DMS 273 treated with DMSO at 0.1 percent for 48 hours (cell line): ENCODE data around the gene TMCO4.

Experiments used
- DNase-seq: peaks from one replicate; lab custom pipeline; 2025; lab: John Stamatoyannopoulos, UW

The TMCO4 gene

DNA sequence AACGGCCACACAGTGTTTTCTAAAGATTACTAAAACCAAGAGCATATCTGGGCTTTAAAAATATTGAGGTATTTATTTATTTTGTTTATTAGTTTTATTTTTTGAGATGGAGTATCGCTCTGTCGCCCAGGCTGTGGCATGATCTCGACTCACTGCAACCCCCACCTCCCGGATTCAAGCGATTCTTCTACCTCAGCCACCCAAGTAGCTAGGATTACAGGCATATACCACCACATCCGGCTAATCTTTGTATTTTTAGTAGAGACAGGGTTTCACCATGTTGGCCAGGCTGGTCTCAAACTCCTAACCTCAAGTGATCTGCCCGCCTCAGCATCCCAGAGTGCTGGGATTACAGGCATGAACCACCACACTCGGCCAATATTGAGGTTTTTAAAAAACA is 23.9 kb downstream of the TMCO4 start:
- DNase-seq = no peak

DNA sequence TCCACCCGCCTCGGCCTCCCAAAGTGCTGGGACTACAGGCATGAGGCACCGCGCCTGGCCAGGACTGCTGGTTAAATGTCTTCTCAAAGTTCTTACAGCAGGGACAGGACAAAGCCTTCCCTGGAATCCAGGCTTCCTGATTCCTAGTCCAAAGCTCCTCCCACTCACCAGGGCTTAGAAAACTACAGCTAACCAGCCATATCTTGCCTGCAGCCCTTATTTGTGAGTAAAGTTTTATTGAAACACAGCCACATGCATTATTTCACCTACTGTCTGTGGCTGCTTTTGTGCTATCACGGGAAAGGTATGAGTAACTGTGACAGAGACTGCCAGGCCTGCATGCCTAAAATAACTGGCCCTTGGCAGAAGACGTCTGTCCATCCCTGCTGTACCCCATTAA is 24.4 kb downstream of the TMCO4 start:
- DNase-seq = no peak

DNA sequence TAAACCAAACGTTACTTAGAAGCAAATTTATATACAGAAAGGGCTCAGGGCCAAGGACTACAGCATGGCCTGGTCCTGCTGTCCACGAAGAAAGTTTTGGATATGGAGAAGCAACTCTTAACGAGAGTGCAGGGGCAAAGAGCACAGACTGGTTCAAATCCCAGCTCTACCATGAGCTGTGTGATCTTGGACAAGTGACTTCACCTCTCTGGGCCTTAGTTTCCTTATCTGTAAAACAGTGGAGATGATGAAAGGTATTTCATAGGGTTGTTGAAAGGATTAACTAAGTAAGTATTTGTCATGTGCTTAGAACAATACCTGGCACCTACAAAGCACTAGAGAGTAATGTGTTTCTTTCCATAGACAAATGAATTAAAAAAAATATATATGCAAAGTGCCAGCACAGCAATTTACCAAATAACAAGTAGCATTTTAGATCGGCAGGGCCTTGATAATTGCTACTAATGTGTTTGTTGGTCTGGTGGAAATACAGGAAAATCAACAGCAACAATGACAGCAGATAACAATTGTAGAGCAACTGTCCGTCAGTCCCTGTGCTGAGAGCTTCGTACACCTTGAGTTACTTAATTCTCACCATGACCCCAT is 25.4 kb downstream of the TMCO4 start:
- DNase-seq = no peak

DNA sequence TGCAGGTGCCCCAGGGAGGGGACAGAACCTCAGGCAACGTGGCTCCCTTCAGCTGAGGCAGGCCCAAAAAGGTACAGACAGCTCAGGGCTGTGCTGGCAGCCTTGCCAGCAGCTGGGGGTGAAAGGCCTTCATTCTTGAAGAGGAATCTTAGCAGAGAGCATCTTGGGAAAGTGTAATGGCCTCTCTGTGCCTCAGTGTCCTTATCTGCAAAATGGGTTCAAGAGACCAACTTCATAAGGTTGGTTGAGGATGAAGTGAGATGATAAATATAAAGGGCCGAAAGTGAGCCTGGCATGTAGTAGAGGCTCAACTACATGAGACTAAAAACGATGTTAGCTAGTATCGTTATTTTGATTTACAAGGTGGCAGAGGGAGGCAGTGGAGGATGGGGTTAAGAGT is 26.2 kb downstream of the TMCO4 start:
- DNase-seq = no peak

DNA sequence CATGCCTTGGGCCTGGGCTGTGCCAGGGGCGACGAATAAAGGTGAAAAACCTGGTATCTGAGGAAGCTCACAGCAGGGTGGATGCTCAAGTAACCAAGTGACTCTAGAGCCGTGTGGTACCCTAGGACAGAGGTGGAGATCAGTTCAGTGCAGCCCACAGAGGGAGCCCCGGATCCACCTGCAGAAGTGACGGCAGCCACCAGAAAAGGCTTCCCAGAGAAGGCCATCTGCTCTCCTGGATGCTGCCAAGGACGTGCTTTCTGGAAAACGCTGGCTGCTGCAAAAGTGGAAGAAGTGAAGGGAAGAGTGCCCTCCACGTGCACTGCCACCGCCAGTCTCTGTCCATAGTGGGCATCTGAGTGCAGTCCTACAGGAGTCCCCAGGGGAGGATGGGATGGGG is 27.7 kb downstream of the TMCO4 start:
- peak; percentile 13 for DNase-seq

DNA sequence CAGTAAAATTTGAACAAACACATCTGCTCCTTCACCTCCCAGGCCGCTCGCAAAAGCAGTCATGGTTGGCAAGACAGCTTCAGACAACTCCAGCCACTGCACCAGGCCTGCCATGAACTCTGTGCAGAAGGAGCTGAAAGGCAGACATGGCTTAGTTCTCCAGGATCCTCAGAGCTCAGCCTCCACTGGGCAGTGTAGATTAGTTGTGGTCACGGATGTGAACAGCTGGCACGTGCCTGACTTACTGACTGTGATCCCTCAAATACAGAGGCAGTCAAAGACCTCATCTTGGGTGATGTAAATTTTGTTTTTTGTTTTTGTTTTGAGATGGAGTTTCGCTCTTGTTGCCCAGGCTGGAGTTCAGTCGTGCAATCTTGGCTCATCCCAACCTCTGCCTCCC is 28.4 kb downstream of the TMCO4 start:
- no peak for DNase-seq

DNA sequence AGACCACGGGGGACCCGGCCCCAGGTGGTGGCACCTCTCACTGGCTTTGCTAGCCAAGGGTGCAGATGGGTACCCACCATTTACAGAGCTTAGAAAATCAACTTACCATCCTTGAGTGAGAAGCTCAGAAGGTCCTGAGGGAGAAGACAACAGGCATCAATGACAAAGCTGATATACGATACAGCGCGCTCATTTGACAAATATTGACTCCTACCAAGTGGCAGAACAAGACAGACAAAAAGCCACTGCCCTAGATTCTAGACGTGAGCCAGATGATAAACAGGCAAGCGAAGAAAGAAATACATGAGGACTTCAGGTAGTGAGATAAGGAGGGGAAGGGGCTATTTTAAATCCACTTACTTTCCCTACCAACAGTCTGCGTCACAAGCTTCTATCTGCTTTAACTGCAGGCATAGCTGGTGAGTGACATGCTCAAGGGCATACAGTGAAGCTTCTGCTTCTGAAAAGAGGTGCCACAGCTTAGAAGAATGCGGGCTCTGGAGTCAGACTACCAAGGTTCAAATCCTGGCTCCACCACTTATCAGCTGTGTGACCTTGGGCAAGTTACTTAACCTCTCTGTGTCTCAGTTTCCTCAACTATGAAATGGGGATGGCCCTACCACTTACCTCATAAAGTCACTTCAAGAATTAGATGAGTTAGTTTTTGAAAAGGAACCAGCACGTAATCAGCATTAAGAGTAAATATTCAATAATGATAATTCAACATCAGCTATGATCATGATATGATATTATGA is 29.1 kb downstream of the TMCO4 start:
- DNase-seq = no peak

DNA sequence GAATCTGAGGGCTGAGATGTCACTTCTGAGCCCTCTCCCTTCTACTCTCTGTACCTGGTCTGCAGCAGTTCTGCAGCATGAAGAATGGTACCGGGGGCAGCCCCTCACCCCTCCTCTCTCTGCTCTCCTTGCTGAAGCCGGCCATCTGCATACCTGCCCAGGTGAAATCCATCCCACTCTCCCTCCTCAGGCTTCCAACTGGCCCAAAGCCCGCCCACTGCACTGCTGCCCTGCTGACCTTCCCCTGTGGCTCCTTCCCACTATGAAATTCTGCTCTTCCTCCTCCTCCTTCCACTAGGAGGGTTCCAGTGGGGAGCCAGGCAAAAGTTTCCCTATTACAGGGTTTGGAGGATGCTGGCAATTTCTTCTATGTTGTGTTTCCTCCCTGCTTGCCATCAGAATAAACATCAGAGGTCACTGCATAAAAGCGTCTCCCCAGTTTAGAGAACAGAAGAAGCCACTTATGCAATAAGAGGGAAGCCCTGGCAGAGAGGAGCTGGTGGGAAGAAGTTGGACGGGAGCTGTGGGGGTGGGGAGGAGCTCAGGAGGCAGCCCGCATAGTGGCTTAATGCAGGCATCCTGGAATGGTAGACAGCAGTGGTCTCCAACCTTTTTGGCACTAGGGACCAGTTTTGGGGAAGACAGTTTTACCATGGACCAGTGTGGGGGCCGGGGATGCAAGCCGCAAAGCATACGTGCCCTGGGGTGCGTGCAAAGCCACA is 30.3 kb downstream of the TMCO4 start:
- DNase-seq = no peak

DNA sequence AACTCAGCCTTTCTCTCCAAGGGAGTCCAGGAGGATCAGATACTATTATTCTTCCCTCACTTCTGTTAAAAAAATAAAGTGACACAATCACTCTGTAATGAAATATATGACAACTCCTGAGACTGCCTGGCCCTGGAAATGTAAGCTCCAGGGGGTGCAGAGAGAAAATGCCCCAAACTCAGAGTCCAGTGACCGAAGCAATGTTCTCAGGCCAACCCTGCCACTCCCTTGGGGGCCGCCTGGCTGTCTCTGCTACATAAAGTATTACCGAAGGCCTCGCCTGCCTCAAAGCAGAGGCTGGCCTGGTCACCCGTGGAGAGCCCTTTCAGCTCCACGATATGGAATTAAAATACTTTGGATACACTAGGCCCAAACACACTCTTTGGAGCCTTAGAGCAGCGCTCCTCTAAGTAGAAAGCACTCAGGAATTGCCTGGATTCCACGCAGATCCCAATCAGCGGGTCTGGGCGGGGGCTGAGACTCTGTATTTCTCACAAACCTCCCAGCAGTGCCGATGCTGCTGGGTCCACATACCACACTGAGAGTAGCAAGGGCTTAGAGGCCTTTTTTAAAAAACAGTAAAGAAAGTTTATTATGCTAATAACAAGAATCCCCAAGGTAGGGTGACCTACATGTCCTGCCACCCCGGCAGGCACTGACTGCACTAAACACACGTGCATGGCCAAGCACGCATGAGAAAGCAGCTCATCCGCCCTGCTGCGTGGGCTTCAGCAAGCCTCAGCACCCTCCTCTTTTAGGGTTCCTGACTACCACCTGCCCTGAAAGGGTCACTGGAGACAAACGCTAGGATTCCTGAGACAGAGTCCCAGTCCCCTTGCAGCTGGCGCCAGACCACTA is 31.1 kb downstream of the TMCO4 start:
- no peak for DNase-seq

DNA sequence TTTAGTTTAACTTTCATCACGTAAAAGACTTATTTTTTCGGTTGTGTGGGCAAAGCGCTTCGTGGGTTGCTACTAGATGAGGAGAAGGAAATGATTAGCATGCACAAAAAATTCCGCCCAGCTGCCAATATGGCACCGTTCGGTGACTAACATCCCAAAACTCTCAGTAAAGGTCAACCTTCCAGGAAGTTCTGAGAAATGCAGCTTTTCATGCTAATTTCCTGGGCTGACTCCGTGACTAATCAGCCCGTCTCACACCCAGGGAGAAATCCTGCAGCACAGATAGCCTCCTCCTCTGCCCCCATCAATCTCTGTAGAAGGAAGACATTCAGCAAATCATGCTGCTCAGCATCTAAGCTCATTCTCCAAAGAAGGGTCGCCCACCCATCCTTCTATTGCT is 34.1 kb downstream of the TMCO4 start:
- DNase-seq = no peak

DNA sequence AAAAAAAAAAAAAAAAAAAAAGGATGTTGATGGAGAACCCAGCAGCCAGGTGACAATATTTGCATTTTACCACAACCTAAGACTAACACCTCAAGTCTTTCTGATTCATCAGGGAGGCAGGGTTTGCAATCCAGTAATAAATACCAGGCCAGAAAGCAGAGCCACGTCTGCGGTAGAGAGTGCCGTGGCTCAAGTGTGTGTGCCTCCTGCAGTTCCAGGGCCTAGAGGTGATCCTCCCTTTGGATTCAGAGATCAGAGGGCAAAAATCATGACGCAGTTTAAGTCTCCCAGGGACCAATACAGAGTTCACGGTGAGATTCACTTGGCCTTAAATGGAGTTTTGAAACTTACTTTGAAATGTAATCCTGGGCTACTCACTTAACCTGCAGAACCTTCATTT is 34.9 kb downstream of the TMCO4 start:
- no peak for DNase-seq

DNA sequence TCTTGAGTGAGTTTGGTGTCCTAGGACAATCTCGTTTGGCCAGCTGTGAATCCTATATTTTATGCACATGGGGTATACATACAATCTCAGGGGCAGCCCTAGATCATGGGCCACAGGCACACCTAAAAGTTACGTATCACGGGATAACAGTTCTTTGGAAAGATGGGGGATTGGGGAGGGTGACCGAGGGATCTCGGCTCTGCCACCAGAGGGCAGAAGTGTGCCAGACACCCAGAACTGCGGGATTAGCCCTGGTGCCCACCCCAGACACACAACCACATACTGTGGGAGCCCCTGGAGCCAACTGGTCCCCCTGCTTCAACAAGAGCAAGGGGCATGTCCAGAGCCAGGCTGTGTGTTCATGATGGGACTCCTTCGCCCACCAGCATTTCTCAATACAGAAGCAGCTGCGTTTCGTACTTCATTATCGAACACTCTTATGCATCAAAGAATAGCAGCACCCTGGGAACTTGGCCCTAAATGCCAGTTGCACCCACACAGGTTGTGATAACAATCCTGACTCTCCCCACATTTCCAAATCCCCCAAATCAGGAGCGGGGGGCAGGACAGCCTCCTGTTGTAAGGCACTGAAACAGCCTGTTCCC is 37.4 kb downstream of the TMCO4 start:
- no peak for DNase-seq

DNA sequence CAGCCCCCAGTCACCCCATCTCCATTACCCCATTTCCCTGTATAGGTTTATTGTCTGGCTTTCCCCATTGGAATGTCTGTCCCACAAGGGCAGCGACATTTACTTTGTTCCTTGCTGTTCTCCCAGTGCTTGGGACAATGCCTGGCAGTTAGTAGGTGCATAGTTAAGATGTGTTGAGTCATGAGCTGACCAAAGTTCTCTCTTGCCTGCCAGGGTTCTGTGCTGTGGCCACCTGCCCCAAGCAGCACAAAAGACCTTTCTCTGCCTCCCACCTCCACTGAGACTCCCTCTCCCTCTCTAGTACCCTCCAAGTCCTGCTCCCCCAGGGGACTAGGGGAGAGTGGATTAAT is 40.0 kb downstream of the TMCO4 start:
- DNase-seq = no peak

DNA sequence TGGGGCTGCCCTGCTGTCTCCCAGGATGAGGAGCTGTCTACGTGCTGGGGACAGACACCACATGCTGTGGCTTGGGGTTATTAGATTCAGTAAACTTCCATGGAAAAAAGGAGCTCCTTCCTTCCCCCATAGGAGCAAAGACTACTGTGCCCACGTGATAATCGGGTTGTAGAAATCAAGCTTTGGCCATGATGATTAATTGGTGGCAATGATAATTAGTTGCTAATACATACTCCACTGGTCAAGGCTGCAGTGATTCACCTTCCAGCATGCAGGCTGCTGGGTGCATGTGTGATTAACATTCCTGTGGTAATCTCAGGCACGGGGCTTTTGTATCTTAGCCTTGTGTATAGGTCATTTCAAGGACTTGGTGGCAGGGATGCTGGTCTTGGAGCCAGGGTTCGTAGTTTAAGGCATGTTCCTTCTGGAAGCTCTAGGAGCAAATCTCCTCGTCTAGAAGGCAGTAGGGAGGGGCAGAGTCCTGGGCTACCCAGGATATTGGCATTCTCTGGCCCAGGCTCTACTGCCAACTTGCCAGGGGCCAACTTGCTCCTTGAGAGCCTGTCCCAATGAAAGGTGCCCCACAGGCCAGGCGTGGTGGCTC is 41.4 kb downstream of the TMCO4 start:
- no peak for DNase-seq

DNA sequence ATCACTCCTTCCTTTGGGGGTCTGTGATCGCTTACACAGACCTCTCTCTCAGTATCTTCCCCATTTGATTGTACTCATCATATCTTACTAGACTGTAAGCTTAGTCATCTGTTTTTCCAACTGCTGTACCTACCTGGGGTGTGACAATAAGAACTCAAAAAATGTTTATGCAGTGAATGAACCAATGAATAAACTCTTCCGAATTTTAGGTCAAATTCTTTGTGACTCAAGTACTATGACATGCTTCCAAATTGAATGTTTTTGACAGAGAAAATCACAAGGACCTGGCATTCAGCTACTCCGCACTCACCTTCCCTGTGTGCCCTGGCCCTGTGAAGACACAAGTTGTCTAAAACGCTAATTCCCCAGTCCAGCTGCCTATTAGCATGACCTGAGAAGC is 42.1 kb downstream of the TMCO4 start:
- DNase-seq = no peak

DNA sequence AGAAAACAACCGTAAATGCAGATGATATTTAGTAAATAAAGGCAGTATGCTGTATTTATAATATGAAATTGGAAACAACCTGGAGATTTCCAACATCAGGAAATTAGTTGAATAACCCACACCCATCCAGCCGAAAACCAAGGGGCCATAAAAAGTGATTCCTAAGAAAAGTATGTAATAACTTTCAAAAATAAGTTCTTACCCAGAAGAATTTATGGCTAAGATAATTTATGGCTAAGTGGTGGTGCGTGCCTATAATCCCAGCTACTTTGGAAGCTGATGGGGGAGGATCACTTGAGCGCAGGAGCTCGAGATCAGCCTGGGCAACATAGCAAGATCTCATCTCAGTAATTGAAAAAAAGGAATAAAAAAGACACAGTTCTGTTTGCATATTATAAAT is 43.2 kb downstream of the TMCO4 start:
- no peak for DNase-seq

DNA sequence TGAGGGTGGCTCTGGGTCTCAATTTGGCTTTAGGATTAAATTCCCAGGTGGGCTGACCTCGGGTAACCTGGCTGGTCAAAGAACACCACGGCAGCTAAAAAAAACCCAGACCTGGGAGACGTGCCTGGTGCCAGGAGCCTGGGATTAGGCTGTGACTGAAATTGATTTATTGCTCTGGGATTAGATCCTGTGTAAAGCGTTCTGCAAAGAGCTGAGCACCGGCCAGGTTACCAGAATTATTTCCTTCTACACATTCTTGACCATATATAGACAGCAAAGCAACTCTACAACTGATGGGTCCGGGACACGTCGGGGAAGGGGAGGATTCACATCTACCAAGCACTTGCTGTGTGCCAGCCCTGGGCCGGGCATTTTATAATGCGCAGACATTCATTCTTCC is 45.2 kb downstream of the TMCO4 start:
- DNase-seq = no peak

DNA sequence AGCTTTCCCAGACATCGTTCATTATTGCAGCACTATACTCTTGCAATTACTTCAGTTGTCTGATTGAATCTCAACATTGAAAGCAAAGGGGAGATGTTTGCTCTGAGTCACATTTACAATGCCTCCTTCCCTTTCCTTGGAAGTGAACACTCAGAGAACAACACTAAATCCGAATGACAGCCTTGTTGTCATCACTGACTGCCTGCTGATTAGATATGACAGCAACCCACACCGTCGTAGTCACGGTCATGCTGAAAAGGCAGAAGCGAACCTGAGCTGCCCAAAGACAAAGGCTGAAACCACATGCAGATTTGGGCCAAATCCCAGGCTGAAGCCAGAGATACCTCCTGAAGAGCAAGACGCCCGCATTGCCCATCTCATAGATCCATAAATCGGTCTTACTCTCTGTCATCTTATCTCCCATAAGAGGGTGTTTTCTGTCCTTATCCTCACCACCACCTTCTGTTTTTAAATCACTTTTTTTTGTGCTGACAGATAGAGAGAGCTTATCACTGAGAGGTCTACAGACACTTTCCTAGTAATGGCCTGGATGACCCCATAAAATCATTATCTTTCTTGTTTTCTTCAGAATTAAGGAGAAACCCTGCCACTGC is 47.5 kb downstream of the TMCO4 start:
- DNase-seq = no peak

DNA sequence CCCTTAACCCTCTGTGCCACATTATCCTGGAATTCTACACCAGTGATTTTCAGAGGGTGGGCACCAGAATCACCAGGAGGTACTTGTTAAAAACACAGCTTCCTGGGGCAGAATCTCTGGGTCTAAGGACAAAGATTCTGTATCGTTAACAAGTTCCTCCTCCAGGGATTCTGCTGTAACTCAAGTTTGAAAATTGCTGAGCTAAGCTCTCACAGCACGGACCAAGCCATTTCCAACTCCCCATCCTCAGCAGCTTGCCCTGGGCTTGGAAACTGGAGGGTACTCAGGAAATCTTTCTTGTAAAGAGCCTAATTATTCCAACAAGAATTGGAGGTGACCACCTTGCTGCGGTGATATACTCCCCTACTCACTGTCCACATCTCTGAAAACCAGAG is 48.8 kb downstream of the TMCO4 start:
- no peak for DNase-seq

DNA sequence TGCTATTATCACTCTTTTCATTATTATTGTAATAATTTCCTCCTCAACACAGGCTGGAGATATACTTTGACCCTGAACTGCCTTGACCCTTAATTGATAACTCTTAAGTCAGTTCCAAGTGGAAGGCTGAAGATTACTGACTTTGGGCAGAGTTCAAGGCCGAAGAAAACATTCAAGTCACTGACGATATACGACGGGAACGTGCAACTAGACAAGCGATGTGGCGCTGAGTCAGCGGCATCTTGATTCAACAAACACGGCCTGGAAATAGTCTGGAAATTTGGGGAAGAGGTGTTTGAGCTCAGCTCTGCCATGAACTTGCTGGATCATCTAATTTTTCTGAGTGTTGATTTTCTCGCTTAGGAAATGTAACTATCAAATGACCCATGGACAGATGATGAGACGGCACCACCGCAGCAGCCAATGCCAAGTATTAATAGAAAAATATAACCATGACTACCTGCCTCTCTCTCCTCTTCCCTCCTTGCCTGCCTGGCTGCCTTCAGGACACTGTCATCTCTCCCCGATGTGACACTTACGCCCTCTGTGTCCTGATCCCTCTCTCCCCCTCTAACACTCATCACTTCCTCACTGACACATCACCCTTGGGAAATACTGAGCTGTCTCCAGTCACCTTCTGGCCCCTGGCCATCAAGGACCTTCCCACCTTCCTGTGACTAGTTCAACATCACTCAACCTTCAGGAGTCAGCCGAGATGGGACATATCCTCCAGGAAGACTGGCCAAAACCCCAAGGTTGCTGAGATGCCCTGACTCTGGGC is 49.4 kb downstream of the TMCO4 start:
- DNase-seq = no peak

DNA sequence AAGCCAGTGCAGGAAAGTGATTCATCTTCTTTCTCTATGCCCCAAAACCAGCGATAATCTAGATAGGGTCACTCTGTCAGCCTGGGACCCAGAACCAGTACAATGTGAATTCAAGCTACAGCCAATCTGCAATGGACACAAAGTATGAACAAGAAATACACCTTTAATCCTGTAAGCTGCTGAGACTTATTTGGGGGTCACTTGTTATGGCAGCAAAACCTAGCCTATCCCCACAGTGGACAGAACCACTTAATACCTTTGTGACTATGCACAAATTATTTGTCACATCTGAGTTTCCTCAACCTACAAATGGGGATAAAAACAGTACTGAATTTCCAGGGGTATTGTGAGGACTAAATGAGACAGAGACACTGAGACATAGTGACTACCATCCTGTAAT is 50.0 kb downstream of the TMCO4 start:
- no peak for DNase-seq
